Measurements from ENCODE around the gene PRELID1.
A peak's percentile ranks its signal among the peaks of the same experiment; 100 is the strongest.

The PRELID1 gene

DNA sequence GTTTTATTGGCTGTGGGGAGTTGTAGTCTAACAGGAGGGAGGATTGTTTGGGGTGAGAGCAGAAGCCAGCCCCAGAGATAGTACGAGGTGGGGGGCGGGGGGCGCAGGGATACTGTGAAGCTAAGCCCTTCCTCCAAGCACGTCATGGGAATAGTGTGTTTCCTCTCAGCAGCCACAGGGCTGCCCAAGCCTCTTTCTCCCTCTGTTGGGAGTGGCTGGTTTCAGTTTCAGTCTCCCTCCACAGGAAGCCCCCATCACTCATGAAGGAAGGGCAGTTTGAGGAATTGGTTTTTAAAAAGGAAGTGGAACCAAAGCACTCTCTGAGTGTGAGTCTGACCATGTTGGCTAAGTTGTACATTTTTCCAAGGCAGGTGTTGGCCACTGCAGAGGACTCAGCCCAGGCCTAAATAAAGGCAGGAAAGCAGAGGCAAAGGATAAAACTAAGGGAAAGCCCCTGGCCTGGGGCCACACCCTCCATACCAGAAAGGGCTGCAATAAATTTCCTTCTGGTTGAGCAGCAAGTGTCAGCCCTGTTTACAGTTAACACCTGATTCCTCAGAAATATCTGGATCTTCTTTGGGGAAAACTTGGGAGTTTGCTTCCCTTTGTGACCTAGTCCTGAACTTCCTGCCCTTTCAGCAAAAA is 3.2 kb upstream of the PRELID1 start:
- H3K27ac ChIP-seq, result peak overlapping the region; percentile 85
- TF ChIP-seq ZFX (IDR thresholded peaks at IDR 0.05; ENCODE audit: borderline replicate concordance) (no peak), CTCF (IDR thresholded peaks at IDR 0.05) (no peak)

GRCh38 chr5:177300951-177301350 is 2.6 kb upstream of the PRELID1 start:
- peak overlapping the region; percentile 85 for H3K27ac ChIP-seq

DNA sequence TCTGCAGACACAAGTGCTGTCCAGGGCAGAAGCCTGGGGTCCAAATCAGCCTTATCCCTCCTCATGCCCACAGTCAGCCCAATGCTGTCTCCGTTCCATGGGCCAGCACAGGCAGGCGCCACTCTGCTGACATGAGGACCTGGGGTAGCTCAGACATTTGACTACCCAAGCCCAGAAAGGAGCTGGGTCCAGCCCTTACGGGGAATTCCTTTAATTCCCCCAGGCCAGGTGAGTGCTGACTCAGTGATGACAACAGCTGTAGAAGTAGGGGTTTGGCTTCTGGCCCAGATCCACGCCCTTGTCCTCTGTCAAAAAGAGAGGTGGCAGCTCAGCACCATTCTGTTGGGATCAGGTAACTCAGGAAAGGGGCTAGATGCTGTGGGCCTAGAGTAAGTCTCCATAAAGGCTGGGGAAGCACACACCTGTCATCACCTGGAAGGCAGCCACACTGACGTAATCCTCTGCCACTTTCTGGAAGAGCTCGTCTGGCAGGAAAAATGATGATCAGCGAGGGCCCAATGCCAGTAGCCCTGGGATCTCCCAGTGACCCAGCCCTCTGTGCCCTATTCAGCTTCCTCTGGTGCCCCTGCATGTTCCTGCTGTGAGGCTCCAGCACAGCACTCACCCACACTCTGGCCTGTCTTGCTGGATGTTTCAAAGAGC is 2.0 kb upstream of the PRELID1 start:
- peak overlapping the region; percentile 85 for H3K27ac ChIP-seq
- TF ChIP-seq CTCF (IDR thresholded peaks at IDR 0.05) (no peak), ZFX (IDR thresholded peaks at IDR 0.05; ENCODE audit: borderline replicate concordance) (no peak)

More at GRCh38 chr5:177300951-177301350, 2.6 kb upstream of the PRELID1 start:
- TF ChIP-seq ZFX (IDR thresholded peaks at IDR 0.05; ENCODE audit: borderline replicate concordance) (no peak), CTCF (IDR thresholded peaks at IDR 0.05) (no peak)

DNA sequence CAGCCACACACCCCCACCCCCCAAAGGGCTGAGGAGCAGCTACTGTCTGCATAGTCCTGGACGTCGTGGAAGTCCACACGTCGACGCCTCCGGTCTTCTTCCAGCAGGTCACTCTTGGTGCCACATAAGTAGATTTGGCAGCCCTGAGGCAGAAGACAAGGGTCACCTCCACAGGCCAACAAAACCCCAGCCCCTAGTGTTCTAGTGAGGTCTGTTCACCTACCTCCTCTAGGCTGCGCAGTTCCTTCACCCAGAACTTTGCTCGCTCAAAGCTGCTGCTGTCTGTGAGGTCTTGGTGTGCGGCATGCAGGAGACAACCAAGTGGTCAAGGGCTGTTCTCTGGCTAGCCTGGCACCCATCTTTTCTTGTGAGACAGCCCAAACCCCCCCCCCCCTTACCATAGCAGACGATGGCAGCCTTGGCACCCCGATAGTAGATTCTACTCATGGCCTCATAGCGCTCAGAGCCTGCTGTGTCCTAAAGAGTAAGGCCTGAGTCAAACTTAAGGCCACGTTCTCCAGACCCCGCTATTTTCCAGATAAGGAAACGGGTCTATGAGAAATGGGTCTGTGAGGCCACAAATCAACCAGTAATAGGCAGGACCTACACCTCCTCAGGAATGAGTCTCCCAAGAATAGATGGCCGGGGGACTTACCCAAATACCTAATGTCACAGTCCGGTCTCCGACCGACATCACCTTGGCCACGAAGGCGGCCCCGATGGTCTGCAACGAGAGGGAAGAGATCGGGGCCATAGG is 1.1 kb upstream of the PRELID1 start:
- TF ChIP-seq CTCF (IDR thresholded peaks at IDR 0.05) (no peak; the same call in 1 of the 2 replicates), ZFX (IDR thresholded peaks at IDR 0.05; ENCODE audit: borderline replicate concordance) (no peak)
- H3K27ac ChIP-seq, result peak overlapping the region; percentile 85

- TF ChIP-seq ZFX (IDR thresholded peaks at IDR 0.05; ENCODE audit: borderline replicate concordance), result no peak
- no peak for TF ChIP-seq CTCF (IDR thresholded peaks at IDR 0.05)
- H3K27ac ChIP-seq, result peak overlapping the region; percentile 85
Observed at GRCh38 chr5:177303925-177304391, 359 bp downstream of the PRELID1 start.

DNA sequence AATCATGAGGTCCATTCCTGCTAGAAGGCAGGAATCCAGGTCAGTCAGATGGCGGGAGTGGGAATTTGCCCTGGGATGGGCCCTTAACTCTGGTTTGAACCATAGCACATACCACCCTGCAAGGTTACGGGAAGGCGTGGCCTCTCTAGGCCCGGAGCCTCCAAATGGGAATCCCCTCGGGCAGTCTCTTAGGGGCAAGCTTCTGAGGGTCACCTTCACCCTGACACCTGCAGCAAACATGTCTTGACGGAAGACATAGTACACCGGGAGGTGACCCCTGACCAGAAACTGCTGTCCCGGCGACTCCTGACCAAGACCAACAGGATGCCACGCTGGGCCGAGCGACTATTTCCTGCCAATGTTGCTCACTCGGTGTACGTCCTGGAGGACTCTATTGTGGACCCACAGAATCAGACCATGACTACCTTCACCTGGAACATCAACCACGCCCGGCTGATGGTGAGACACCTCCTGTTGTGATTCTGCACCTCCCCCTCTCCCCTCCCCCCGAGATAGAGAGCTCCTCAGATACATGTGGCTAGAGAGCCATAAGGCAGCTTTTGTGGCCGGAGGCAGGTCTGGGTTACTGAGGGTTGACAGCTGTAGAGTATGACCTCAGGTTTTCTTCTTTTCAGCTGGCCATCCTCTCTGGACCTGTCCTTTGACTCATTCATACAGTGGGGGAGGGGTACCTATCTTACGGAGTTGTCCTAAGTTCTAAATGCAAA is 957 bp downstream of the PRELID1 start:
- TF ChIP-seq CTCF (IDR thresholded peaks at IDR 0.05), result no peak
- no peak for TF ChIP-seq ZFX (IDR thresholded peaks at IDR 0.05; ENCODE audit: borderline replicate concordance)
- peak overlapping the region; percentile 85 for H3K27ac ChIP-seq

DNA sequence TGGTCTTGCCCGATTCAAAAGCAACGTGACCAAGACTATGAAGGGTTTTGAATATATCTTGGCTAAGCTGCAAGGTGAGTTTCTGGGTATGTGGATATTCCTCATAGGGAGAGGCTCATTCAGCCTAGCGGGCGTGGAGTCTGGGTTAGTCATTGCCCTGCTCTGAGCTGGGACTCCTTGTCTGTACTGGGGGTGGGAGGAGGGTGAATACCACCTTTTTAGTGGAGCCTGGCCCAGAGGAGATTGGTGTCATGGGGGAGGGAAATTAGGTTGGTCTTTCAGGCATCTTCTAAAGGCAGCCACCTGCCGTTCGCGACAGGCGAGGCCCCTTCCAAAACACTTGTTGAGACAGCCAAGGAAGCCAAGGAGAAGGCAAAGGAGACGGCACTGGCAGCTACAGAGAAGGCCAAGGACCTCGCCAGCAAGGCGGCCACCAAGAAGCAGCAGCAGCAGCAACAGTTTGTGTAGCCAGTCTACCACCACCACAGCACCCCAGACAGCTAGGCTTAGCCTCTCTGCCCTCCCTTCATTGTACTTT is 2.6 kb downstream of the PRELID1 start:
- peak overlapping the region; percentile 85 for H3K27ac ChIP-seq

Measured in 22Rv1 (cell line).